IMR-90 (cell line): ENCODE results near the gene RPN2. TPM values are rescaled to one million over a fixed set of nuclear protein-coding genes. Genes with fewer than 3 reads are reported as not detected.
A peak's percentile ranks its signal among the peaks of the same experiment; 100 is the strongest.

ENCODE experiments used
- ATAC-seq: fragments of 200-7000 bp; cut with Tn5 transposase; 2 replicates; pipeline ENCODE4 v1.9.1; 2020; ENCODE audit warnings: low read depth, mild to moderate bottlenecking, moderate library complexity
- BruUV-seq: library from RNA; stranded (reverse); fragments of 400-500 nt; replicated peaks from 2 replicates; lab custom pipeline; 2021; lab: Mats Ljungman, UMichigan
- CTCF ChIA-PET: fragments of 300-600 bp; formaldehyde crosslinking; extraction: SDS; loops from one replicate; lab custom pipeline; 2021; ENCODE audit warnings: antibody characterized with exemption; lab: Yijun Ruan, JAX
- POLR2A ChIA-PET: fragments of 300-600 bp; sonication (Branson Sonifier 250); formaldehyde crosslinking; loops from one replicate; lab custom pipeline; 2022; ENCODE audit warnings: antibody characterized with exemption; ENCODE audit not compliant: unreplicated experiment; lab: Charles Lee
- DNase-seq: peaks from one replicate; pipeline ENCODE4 v3.0.0; 2013
- H2AFZ ChIP-seq: replicated peaks from 2 replicates; pipeline ENCODE3; 2013; ENCODE audit warnings: low read length, mild to moderate bottlenecking; ENCODE audit not compliant: poor library complexity
- H2AK5ac ChIP-seq: 2 replicates; pipeline ENCODE4 v1.6.1; 2013; ENCODE audit warnings: low read depth, low read length, inconsistent platforms
- H2AK9ac ChIP-seq: replicated peaks from 2 replicates; pipeline ENCODE3; 2013; ENCODE audit warnings: mild to moderate bottlenecking, low read depth, low read length, moderate library complexity; ENCODE audit not compliant: poor library complexity
- H2BK120ac ChIP-seq: 2 replicates; pipeline ENCODE4 v1.6.1; 2013; ENCODE audit warnings: low read depth, low read length, inconsistent platforms
- H2BK15ac ChIP-seq: 3 replicates; pipeline ENCODE4 v1.6.1; 2013; ENCODE audit warnings: low read depth, low read length, inconsistent platforms
- H2BK20ac ChIP-seq: 2 replicates; pipeline ENCODE4 v1.6.1; 2013; ENCODE audit warnings: low read depth, mild to moderate bottlenecking, inconsistent platforms, low read length, moderate library complexity
- H2BK5ac ChIP-seq: 2 replicates; pipeline ENCODE4 v1.6.1; 2013; ENCODE audit warnings: mild to moderate bottlenecking, low read depth, low read length, inconsistent platforms; ENCODE audit not compliant: poor library complexity, severe bottlenecking
- H3K14ac ChIP-seq: replicated peaks from 2 replicates; pipeline ENCODE4 v1.6.1; 2013; ENCODE audit warnings: low read depth, low read length, inconsistent platforms
- H3K18ac ChIP-seq: 2 replicates; pipeline ENCODE4 v1.6.1; 2013; ENCODE audit warnings: low read depth, low read length, control low read depth
- H3K23ac ChIP-seq: 2 replicates; pipeline ENCODE4 v1.6.1; 2013; ENCODE audit warnings: low read depth, low read length, inconsistent platforms
- H3K27ac ChIP-seq: 2 replicates; pipeline ENCODE4 v1.5.1; 2013; ENCODE audit warnings: mild to moderate bottlenecking, control low read depth, low read length; ENCODE audit not compliant: insufficient read depth
- H3K27me3 ChIP-seq: 2 replicates; pipeline ENCODE4 v1.6.1; 2013; ENCODE audit warnings: low read length; ENCODE audit not compliant: control insufficient read depth, insufficient read depth
- H3K36me3 ChIP-seq: 2 replicates; pipeline ENCODE4 v1.6.1; 2013; ENCODE audit warnings: low read length, mixed read lengths; ENCODE audit not compliant: control insufficient read depth, insufficient read depth
- H3K4ac ChIP-seq: 2 replicates; pipeline ENCODE4 v1.6.1; 2013; ENCODE audit warnings: low read depth, low read length, inconsistent platforms
- H3K4me1 ChIP-seq: 2 replicates; pipeline ENCODE4 v1.6.1; 2013; ENCODE audit warnings: low read length, mixed read lengths; ENCODE audit not compliant: control insufficient read depth, insufficient read depth
- H3K4me2 ChIP-seq: 2 replicates; pipeline ENCODE4 v1.6.1; 2013; ENCODE audit warnings: low read depth, mild to moderate bottlenecking, control low read depth, low read length, moderate library complexity
- H3K4me3 ChIP-seq: 2 replicates; pipeline ENCODE4 v1.5.1; 2013; ENCODE audit warnings: low read depth, mild to moderate bottlenecking, control low read depth, low read length, moderate library complexity; ENCODE audit not compliant: insufficient read depth
- H3K56ac ChIP-seq: 2 replicates; pipeline ENCODE4 v1.6.1; 2013; ENCODE audit warnings: low read length, inconsistent platforms; ENCODE audit not compliant: insufficient read depth; ENCODE audit errors: extremely low read depth
- H3K79me1 ChIP-seq, 2 experiments: 2 replicates each; pipeline ENCODE4 v1.6.1; 2013; ENCODE audit warnings: low read length in 2 of 2, inconsistent platforms in 1 of 2, low read depth in 1 of 2
- H3K9ac ChIP-seq: 2 replicates; pipeline ENCODE4 v1.6.1; 2013; ENCODE audit warnings: low read depth, low read length, control low read depth
- H3K9me1 ChIP-seq: 2 replicates; pipeline ENCODE4 v1.6.1; 2013; ENCODE audit warnings: low read length, inconsistent platforms; ENCODE audit not compliant: insufficient read depth
- H3K9me3 ChIP-seq: 2 replicates; pipeline ENCODE4 v1.6.1; 2013; ENCODE audit warnings: low read length; ENCODE audit not compliant: control insufficient read depth, insufficient read depth
- H4K20me1 ChIP-seq: 2 replicates; pipeline ENCODE4 v1.6.1; 2013; ENCODE audit warnings: low read length, inconsistent platforms; ENCODE audit not compliant: insufficient read depth
- H4K5ac ChIP-seq: 2 replicates; pipeline ENCODE4 v1.6.1; 2013; ENCODE audit warnings: mild to moderate bottlenecking, low read depth, low read length, control low read depth
- H4K8ac ChIP-seq, 2 experiments: 2 replicates each; pipeline ENCODE4 v1.6.1; 2013; ENCODE audit warnings: low read depth in 2 of 2, low read length in 2 of 2, control low read depth in 1 of 2, inconsistent platforms in 1 of 2
- H4K91ac ChIP-seq: 2 replicates; pipeline ENCODE4 v1.6.1; 2013; ENCODE audit warnings: low read depth, low read length, inconsistent platforms; ENCODE audit not compliant: insufficient read depth
- BHLHE40 ChIP-seq: fragments of 150-350 bp; IDR thresholded peaks from 2 replicates; pipeline ENCODE4 v1.6.1; 2016; ENCODE audit warnings: mild to moderate bottlenecking, low read depth, low read length
- CEBPB ChIP-seq: IDR thresholded peaks from 2 replicates; pipeline ENCODE4 v1.6.1; 2012; ENCODE audit warnings: low read depth, low read length, improper control_type of control experiment
- CHD1 ChIP-seq: IDR thresholded peaks from 2 replicates; pipeline ENCODE4 v1.6.1; 2012; ENCODE audit warnings: low read depth, low read length, improper control_type of control experiment
- CTCF ChIP-seq: conservative IDR thresholded peaks from 2 replicates; pipeline ENCODE4 v1.5.1; 2012; ENCODE audit warnings: mild to moderate bottlenecking, low read depth, low read length, improper control_type of control experiment
- ELK1 ChIP-seq: fragments of 150-350 bp; IDR thresholded peaks from 2 replicates; pipeline ENCODE4 v1.6.1; 2016; ENCODE audit warnings: low read depth, mild to moderate bottlenecking, low read length, moderate library complexity, borderline replicate concordance
- FOS ChIP-seq: fragments of 150-350 bp; IDR thresholded peaks from 2 replicates; pipeline ENCODE4 v1.6.1; 2016; ENCODE audit warnings: low read depth, low read length
- MAFK ChIP-seq: IDR thresholded peaks from 2 replicates; pipeline ENCODE4 v1.6.1; 2012; ENCODE audit warnings: low read depth, low read length, improper control_type of control experiment
- MAZ ChIP-seq: IDR thresholded peaks from 2 replicates; pipeline ENCODE4 v1.6.1; 2012; ENCODE audit warnings: low read depth, mild to moderate bottlenecking, low read length, improper control_type of control experiment, moderate library complexity, borderline replicate concordance
- MXI1 ChIP-seq: IDR thresholded peaks from 2 replicates; pipeline ENCODE4 v1.6.1; 2012; ENCODE audit warnings: low read depth, mild to moderate bottlenecking, low read length, moderate library complexity, borderline replicate concordance
- NFE2L2 ChIP-seq: fragments of 150-350 bp; IDR thresholded peaks from 2 replicates; pipeline ENCODE4 v1.6.1; 2016; ENCODE audit warnings: low read depth, mild to moderate bottlenecking, low read length
- POLR2A ChIP-seq: IDR thresholded peaks from 2 replicates; pipeline ENCODE4 v1.6.1; 2012; ENCODE audit warnings: mild to moderate bottlenecking, low read depth, low read length
- RAD21 ChIP-seq: IDR thresholded peaks from 2 replicates; pipeline ENCODE4 v1.6.1; 2012; ENCODE audit warnings: low read length, improper control_type of control experiment
- RCOR1 ChIP-seq: IDR thresholded peaks from 2 replicates; pipeline ENCODE4 v1.6.1; 2012; ENCODE audit warnings: mild to moderate bottlenecking, low read length, improper control_type of control experiment; ENCODE audit not compliant: insufficient replicate concordance
- RFX5 ChIP-seq: IDR thresholded peaks from 2 replicates; pipeline ENCODE4 v1.8.0; 2012; ENCODE audit warnings: low read depth, mild to moderate bottlenecking, low read length, moderate library complexity
- SMC3 ChIP-seq: fragments of 150-350 bp; IDR thresholded peaks from 2 replicates; pipeline ENCODE4 v1.6.1; 2016; ENCODE audit warnings: low read depth, mild to moderate bottlenecking, antibody characterized with exemption, low read length, moderate library complexity
- USF2 ChIP-seq: fragments of 150-350 bp; IDR thresholded peaks from 2 replicates; pipeline ENCODE4 v1.6.1; 2017; ENCODE audit warnings: mild to moderate bottlenecking, antibody characterized with exemption, low read length, low read depth
- WGBS, 2 experiments: methylation state at CpG; one replicate each; pipeline versions ENCODE4 v1.1.5 to v1.1.7; 2013; ENCODE audit warnings: missing lambda C conversion rate in 2 of 2; ENCODE audit not compliant: insufficient read length in 1 of 2; ENCODE audit errors: extremely low coverage in 2 of 2; 5-methylcytosine and 5-hydroxymethylcytosine counted together
- dilution Hi-C: fragments of 300-500 bp; cut with HindIII; formaldehyde crosslinking; loops from one replicate; pipeline ENCODE4 v1.14.3; 2018; ENCODE audit warnings: low sequenced_read_pairs; ENCODE audit not compliant: unreplicated experiment
- in situ Hi-C: fragments of 300-500 bp; cut with MboI; formaldehyde crosslinking; loops from 3 replicates; pipeline ENCODE4 v1.14.3; 2019; ENCODE audit warnings: low sequenced_read_pairs, inconsistent platforms, mixed read lengths
- intact Hi-C: fragments of 100-400 bp; cut with micrococcal nuclease; formaldehyde crosslinking; loops from 2 replicates; pipeline ENCODE4 v1.10.0; 2022
- polyA plus RNA-seq, 3 experiments: library from polyadenylated mRNA; depleted of rRNA; stranded (reverse); fragments of >200 nt; gene quantifications; 2 replicates each; pipeline ENCODE4 v1.2.3, GENCODE V29; 2012; ENCODE audit warnings: low replicate concordance in 1 of 3
- total RNA-seq: library from RNA; depleted of rRNA; stranded (reverse); fragments of >200 nt; gene quantifications from 2 replicates; pipeline ENCODE4 v1.2.3, GENCODE V29; 2012

The RPN2 gene
- total and polyA plus RNA-seq, 2 of the 4 experiments (the other 2 are of a cell fraction): 305 to 481 TPM

GRCh38 chr20:37185686-37186085 is 6.6 kb downstream of the RPN2 start:
- no peak overlapping the region for H4K91ac ChIP-seq
- H3K18ac ChIP-seq: no peak overlapping the region
- no peaks in the 10 kb centered on the region for H3K9me3 ChIP-seq
- H2BK15ac ChIP-seq: no peak overlapping the region
- ATAC-seq: no peak
- H3K23ac ChIP-seq: no peak overlapping the region
- H2BK120ac ChIP-seq: no peak overlapping the region
- POLR2A ChIA-PET: no interaction called here
- TF ChIP-seq SMC3 (no peak), CEBPB (no peak), RFX5 (no peak), RAD21 (no peak), CTCF (no peak), POLR2A (no peak), MAFK (no peak), NFE2L2 (no peak), MAZ (no peak), FOS (no peak), ELK1 (no peak), RCOR1 (no peak), USF2 (no peak), CHD1 (no peak), BHLHE40 (no peak), MXI1 (no peak)
- H4K8ac ChIP-seq: no peak overlapping the region
- no peak for DNase-seq
- H3K9me1 ChIP-seq: peaks cover 11% of the 10 kb centered on the region
- peaks cover 28% of the 10 kb centered on the region for H3K36me3 ChIP-seq
- no peak overlapping the region for H2BK20ac ChIP-seq
- WGBS, 2 experiments: 100% methylated on average over 4 of the region's 5 CpGs; no CpG with 5 or more reads in 1 of the 2 experiments
- dilution Hi-C loops: no loop called here
- H3K79me1 ChIP-seq: peaks cover 16 to 63% of the 10 kb centered on the region in 2 experiments
- in situ Hi-C loops: no loop called here
- H3K56ac ChIP-seq: no peak overlapping the region
- H4K5ac ChIP-seq: no peak overlapping the region
- BruUV-seq: no TSS peak
- no peak overlapping the region for H3K4ac ChIP-seq
- no peak overlapping the region for H3K4me3 ChIP-seq
- H3K4me1 ChIP-seq: no peaks in the 10 kb centered on the region; the same call in 1 of the 2 replicates
- peak overlapping the region; percentile 89 for H2AK9ac ChIP-seq
- no peak overlapping the region for H2BK5ac ChIP-seq
- no peak overlapping the region for H3K14ac ChIP-seq
- H3K27ac ChIP-seq: no peak overlapping the region
- no peak overlapping the region for H3K4me2 ChIP-seq
- intact Hi-C loops: no loop called here
- CTCF ChIA-PET: no interaction called here
- peaks cover 58% of the 10 kb centered on the region for H4K20me1 ChIP-seq
- H2AFZ ChIP-seq: no peak overlapping the region
- H3K9ac ChIP-seq: no peak overlapping the region
- H3K27me3 ChIP-seq: no peaks in the 10 kb centered on the region
- no peak overlapping the region for H2AK5ac ChIP-seq
